GM12878 (cell line): Measurements from ENCODE around the gene SCARB2. TPM values are rescaled to one million over a fixed set of nuclear protein-coding genes. Genes with fewer than 3 reads are reported as not detected.

Experiments used
- ATAC-seq: fragments of 200-7000 bp; cut with Tn5 transposase; 3 replicates; pipeline ENCODE4 v1.9.1; 2020; ENCODE audit warnings: mild to moderate bottlenecking, moderate library complexity
- BruUV-seq: library from RNA; stranded (reverse); fragments of 400-500 nt; replicated peaks from 2 replicates; lab custom pipeline; 2021; lab: Mats Ljungman, UMichigan
- CTCF ChIA-PET: fragments of 300-600 bp; sonication (Branson Sonifier 250); formaldehyde crosslinking; extraction: SDS; loops from one replicate; lab custom pipeline; 2021; ENCODE audit warnings: inconsistent platforms; lab: Yijun Ruan, JAX
- POLR2A ChIA-PET: fragments of 350-600 bp; formaldehyde crosslinking; extraction: SDS; loops from one replicate; lab custom pipeline; 2021; ENCODE audit warnings: inconsistent platforms; lab: Charles Lee
- RAD21 ChIA-PET: fragments of 300-600 bp; sonication (Branson Sonifier 250); formaldehyde crosslinking; loops from one replicate; lab custom pipeline; 2023; ENCODE audit warnings: antibody characterized with exemption; ENCODE audit not compliant: unreplicated experiment; lab: Charles Lee
- SMC1A ChIA-PET: fragments of 300-600 bp; sonication (Branson Sonifier 250); formaldehyde crosslinking; loops from one replicate; lab custom pipeline; 2023; ENCODE audit not compliant: unreplicated experiment, uncharacterized antibody; lab: Charles Lee
- DNase-seq: peaks from one replicate; pipeline ENCODE4 v3.0.0-alpha.2; 2011; ENCODE audit warnings: low read depth, low spot score
- FAIRE-seq: peaks from 3 replicates; lab custom pipeline; 2011; peaks lifted over from hg19 to GRCh38; lab: Jason Lieb, UNC
- H2AFZ ChIP-seq: 2 replicates; pipeline ENCODE4 v1.6.0; 2011; ENCODE audit warnings: low read depth, low read length, control low read depth; ENCODE audit not compliant: control insufficient read depth
- H3K27ac ChIP-seq: 2 replicates; pipeline ENCODE4 v1.5.1; 2011; ENCODE audit warnings: control low read depth; ENCODE audit not compliant: control insufficient read depth, insufficient read depth
- H3K27me3 ChIP-seq, 2 experiments: replicated peaks in 1 of 2; 2 replicates each; pipeline versions ENCODE4 v1.6.0 to v1.6.1; 2011; ENCODE audit warnings: low read length in 1 of 2; ENCODE audit not compliant: control insufficient read depth in 2 of 2, insufficient read depth in 2 of 2
- H3K36me3 ChIP-seq, 2 experiments: 2 replicates each; pipeline ENCODE4 v1.5.1; 2011; ENCODE audit warnings: low read length in 1 of 2; ENCODE audit not compliant: control insufficient read depth in 2 of 2, insufficient read depth in 2 of 2
- H3K4me1 ChIP-seq: 2 replicates; pipeline ENCODE4 v1.6.1; 2011; ENCODE audit warnings: mild to moderate bottlenecking, low read length, moderate library complexity, mixed read lengths; ENCODE audit not compliant: control insufficient read depth, insufficient read depth
- H3K4me2 ChIP-seq: 2 replicates; pipeline ENCODE4 v1.6.0; 2011; ENCODE audit warnings: control low read depth; ENCODE audit not compliant: control insufficient read depth, insufficient read depth
- H3K4me3 ChIP-seq: fragments of 200-600 bp; sonication (generic); 2 replicates; pipeline ENCODE4 v1.5.1; 2016
- H3K79me2 ChIP-seq: 2 replicates; pipeline ENCODE4 v1.6.0; 2011; ENCODE audit warnings: low read length; ENCODE audit not compliant: control insufficient read depth, insufficient read depth
- H3K9ac ChIP-seq: 2 replicates; pipeline ENCODE4 v1.8.0; 2011; ENCODE audit warnings: low read length, control low read depth, mixed read lengths; ENCODE audit not compliant: control insufficient read depth, insufficient read depth
- H3K9me3 ChIP-seq: replicated peaks from 3 replicates; pipeline ENCODE4 v1.5.1; 2011; ENCODE audit warnings: mild to moderate bottlenecking, low read length; ENCODE audit not compliant: control insufficient read depth, insufficient read depth
- H4K20me1 ChIP-seq: 2 replicates; pipeline ENCODE4 v1.6.0; 2011; ENCODE audit not compliant: control insufficient read depth, insufficient read depth
- IKZF1 ChIP-seq: fragments of 450-650 bp; conservative IDR thresholded peaks from 2 replicates; pipeline ENCODE4 v1.6.1; 2017; ENCODE audit warnings: antibody characterized with exemption, mild to moderate bottlenecking
- PRDM15 ChIP-seq: fragments of 450-650 bp; formaldehyde crosslinking; IDR thresholded peaks from 2 replicates; pipeline ENCODE4 v1.4.0; 2020; ENCODE audit warnings: mild to moderate bottlenecking, moderate library complexity
- RB1 ChIP-seq: fragments of 450-650 bp; formaldehyde crosslinking; IDR thresholded peaks from 2 replicates; pipeline ENCODE4 v1.6.1; 2017; ENCODE audit warnings: mild to moderate bottlenecking, borderline replicate concordance
- ZBTB40 ChIP-seq: fragments of 450-650 bp; IDR thresholded peaks from 2 replicates; pipeline ENCODE4 v1.6.1; 2016; ENCODE audit warnings: mild to moderate bottlenecking, moderate library complexity, borderline replicate concordance
- WGBS: methylation state at CpG from one replicate; pipeline ENCODE4 v1.1.6; 2016; ENCODE audit warnings: low lambda C conversion rate; ENCODE audit not compliant: insufficient replicate concordance, insufficient coverage; ENCODE audit errors: missing lambda C conversion rate; 5-methylcytosine and 5-hydroxymethylcytosine counted together
- in situ Hi-C: fragments of 300-500 bp; cut with MboI; formaldehyde crosslinking; loops from 9 replicates; pipeline ENCODE4 v1.14.3; 2018; ENCODE audit warnings: mixed read lengths
- intact Hi-C: fragments of 100-400 bp; cut with micrococcal nuclease; formaldehyde crosslinking; loops from one replicate; pipeline ENCODE4 v1.14.2; 2022; ENCODE audit not compliant: unreplicated experiment
- polyA plus RNA-seq, 11 experiments: library from polyadenylated mRNA; depleted of rRNA in 4 of 11; unstranded in 6 of 11; stranded (reverse) in 5 of 11; fragments of >200 nt; fragmentation: Nextera tagmentation in 4 of 11; fragmentation: Illumina TruSeq in 1 of 11; extraction: Ambion mirVana in 4 of 11; extraction: Trizol in 1 of 11; gene quantifications; 1 replicate in 1 of 11; 2 replicates in 10 of 11; pipeline versions ENCODE4 v1.2.1 to v1.2.3, GENCODE V29; 2011 to 2016; ENCODE audit warnings: inconsistent platforms in 2 of 11, missing spikeins in 2 of 11, low read depth in 1 of 11
- total RNA-seq, 4 experiments: library from RNA; depleted of rRNA in 3 of 4; stranded (reverse); fragments of >200 nt in 3 of 4; fragmentation: Illumina TruSeq in 1 of 4; extraction: Trizol in 1 of 4; gene quantifications; 2 replicates each; pipeline versions ENCODE4 v1.2.1 to v1.2.3, GENCODE V29; 2013 to 2021

The SCARB2 gene
- total and polyA plus RNA-seq, 10 of the 15 experiments (the other 5 are each of a cell fraction or from before 2014, with no cell fraction given): 2.1 to 11.7 (median 9.5) TPM

GRCh38 chr4:76120199-76120598 lies 93.4 kb downstream of the SCARB2 start (continued):
- TF ChIP-seq PRDM15 (no peak), RB1 (no peak), IKZF1 (no peak)

GRCh38 chr4:76117536-76117935 lies 96.1 kb downstream of the SCARB2 start:
- DNase-seq (no peak), ATAC-seq (no peak), FAIRE-seq (no peak)
- H4K20me1 ChIP-seq: no peaks in the 10 kb centered on the region
- H3K27ac ChIP-seq: no peak overlapping the region
- no peaks in the 10 kb centered on the region for H3K4me1 ChIP-seq
- RAD21 ChIA-PET: no interaction called here
- in situ Hi-C loops: no loop called here
- intact Hi-C loops: no loop called here
- BruUV-seq: no TSS peak
- peaks cover 0 to 17% of the 10 kb centered on the region in 2 experiments; a peak in 3 of 4 replicates for H3K36me3 ChIP-seq
- POLR2A ChIA-PET: no interaction called here
- no peaks in the 10 kb centered on the region for H3K27me3 ChIP-seq
- no peak overlapping the region for H3K4me2 ChIP-seq
- CTCF ChIA-PET: no interaction called here
- no peak for TF ChIP-seq ZBTB40
- no peak overlapping the region for H2AFZ ChIP-seq
- SMC1A ChIA-PET: no interaction called here
- no peak overlapping the region for H3K4me3 ChIP-seq
- no peaks in the 10 kb centered on the region for H3K9me3 ChIP-seq
- no peak overlapping the region for H3K9ac ChIP-seq
- WGBS: 64% methylated on average over 5 of the region's 5 CpGs
- H3K79me2 ChIP-seq: no peaks in the 10 kb centered on the region
